ENCODE data around the gene ODF2L. TPM values are rescaled to one million over a fixed set of nuclear protein-coding genes. Genes with fewer than 3 reads are reported as not detected.

ODF2L gene
- total RNA-seq, 1 experiment from 2014 or later, result 38.6 TPM

GRCh38 chr1:86409416-86410021, 13.4 kb upstream of the ODF2L start:
- DNase-seq, result no peak
- CTCF ChIA-PET, result no interaction called here
- no peaks in the 10 kb centered on the region for H3K9me3 Mint-ChIP-seq (ENCODE audit: low read depth, unreplicated experiment)
- intact Hi-C loops (cut with micrococcal nuclease; ENCODE audit: unreplicated experiment), result no loop called here
- H3K4me3 Mint-ChIP-seq (ENCODE audit: low read depth, unreplicated experiment), result no peak overlapping the region
- H3K27ac Mint-ChIP-seq (ENCODE audit: unreplicated experiment), result no peak overlapping the region
- H3K36me3 Mint-ChIP-seq (ENCODE audit: insufficient read depth, unreplicated experiment), result peaks cover 5% of the 10 kb centered on the region
- BruUV-seq (replicated peaks), result no TSS peak
- no peaks in the 10 kb centered on the region for H3K4me1 Mint-ChIP-seq (ENCODE audit: low read depth, unreplicated experiment)
- H3K27me3 Mint-ChIP-seq (ENCODE audit: unreplicated experiment), result no peaks in the 10 kb centered on the region
- no peak for TF ChIP-seq CTCF (IDR thresholded peaks at IDR 0.05; ENCODE audit: unreplicated experiment)

GRCh38 chr1:86396498-86396890, 371 bp upstream of the ODF2L start:
- H3K4me1 Mint-ChIP-seq (ENCODE audit: low read depth, unreplicated experiment), result peaks cover 11% of the 10 kb centered on the region
- TF ChIP-seq CTCF (IDR thresholded peaks at IDR 0.05; ENCODE audit: unreplicated experiment), result no peak
- no peaks in the 10 kb centered on the region for H3K9me3 Mint-ChIP-seq (ENCODE audit: low read depth, unreplicated experiment)
- no TSS peak for BruUV-seq (replicated peaks)
- H3K27ac Mint-ChIP-seq (ENCODE audit: unreplicated experiment), result peak overlapping the region; percentile 89
- no peaks in the 10 kb centered on the region for H3K27me3 Mint-ChIP-seq (ENCODE audit: unreplicated experiment)
- peaks cover 25% of the 10 kb centered on the region for H3K36me3 Mint-ChIP-seq (ENCODE audit: insufficient read depth, unreplicated experiment)
- CTCF ChIA-PET, result interaction anchor here (1.1 to 1.3 kb wide), 2 partner anchors 16 to 34 kb away, joined by 3 to 5 read pairs; no protein-coding TSS in a partner anchor
- H3K4me3 Mint-ChIP-seq (ENCODE audit: low read depth, unreplicated experiment), result peak overlapping the region; percentile 96
- intact Hi-C loops (cut with micrococcal nuclease; ENCODE audit: unreplicated experiment), result no loop called here
- DNase-seq, result no peak

- CTCF ChIA-PET, result interaction anchor here (0.7 to 0.8 kb wide), 3 partner anchors 259 to 452 kb away, joined by 3 to 5 read pairs (median 3); no protein-coding TSS in a partner anchor
- H3K36me3 Mint-ChIP-seq (ENCODE audit: insufficient read depth, unreplicated experiment), result peaks cover 25% of the 10 kb centered on the region
- intact Hi-C loops (cut with micrococcal nuclease; ENCODE audit: unreplicated experiment), result no loop called here
- no TSS peak for BruUV-seq (replicated peaks)
- H3K4me3 Mint-ChIP-seq (ENCODE audit: low read depth, unreplicated experiment), result no peak overlapping the region
- H3K27me3 Mint-ChIP-seq (ENCODE audit: unreplicated experiment), result no peaks in the 10 kb centered on the region
- H3K4me1 Mint-ChIP-seq (ENCODE audit: low read depth, unreplicated experiment), result peaks cover 15% of the 10 kb centered on the region
- no peaks in the 10 kb centered on the region for H3K9me3 Mint-ChIP-seq (ENCODE audit: low read depth, unreplicated experiment)
- no peak for DNase-seq
- TF ChIP-seq CTCF (IDR thresholded peaks at IDR 0.05; ENCODE audit: unreplicated experiment), result no peak
- H3K27ac Mint-ChIP-seq (ENCODE audit: unreplicated experiment), result no peak overlapping the region
Observed at GRCh38 chr1:86394416-86394815, 1.7 kb downstream of the ODF2L start.

GRCh38 chr1:86389307-86389706, 6.8 kb downstream of the ODF2L start:
- no peaks in the 10 kb centered on the region for H3K27me3 Mint-ChIP-seq (ENCODE audit: unreplicated experiment)
- intact Hi-C loops (cut with micrococcal nuclease; ENCODE audit: unreplicated experiment), result loop anchor here (10.0 kb wide), 1 partner anchor 295 kb away; no protein-coding TSS in a partner anchor
- no peaks in the 10 kb centered on the region for H3K36me3 Mint-ChIP-seq (ENCODE audit: insufficient read depth, unreplicated experiment)
- CTCF ChIA-PET, result no interaction called here
- no peak overlapping the region for H3K4me3 Mint-ChIP-seq (ENCODE audit: low read depth, unreplicated experiment)
- no TSS peak for BruUV-seq (replicated peaks)
- no peak overlapping the region for H3K27ac Mint-ChIP-seq (ENCODE audit: unreplicated experiment)
- peaks cover 8% of the 10 kb centered on the region for H3K4me1 Mint-ChIP-seq (ENCODE audit: low read depth, unreplicated experiment)
- no peak for DNase-seq
- no peaks in the 10 kb centered on the region for H3K9me3 Mint-ChIP-seq (ENCODE audit: low read depth, unreplicated experiment)
- no peak for TF ChIP-seq CTCF (IDR thresholded peaks at IDR 0.05; ENCODE audit: unreplicated experiment)

Data from Calu3 (cell line).